ENCODE results near the gene BIRC7. TPM values are rescaled to one million over a fixed set of nuclear protein-coding genes. Genes with fewer than 3 reads are reported as not detected.
"Not testable (repeated sequence)": the region's sequence is repeated elsewhere in the genome, so short reads cannot be mapped to it uniquely, and the experiment has no call there.

The BIRC7 gene
- polyA plus RNA-seq, 4 donors = 0.13 to 5.4 TPM; not detected in 2

DNA sequence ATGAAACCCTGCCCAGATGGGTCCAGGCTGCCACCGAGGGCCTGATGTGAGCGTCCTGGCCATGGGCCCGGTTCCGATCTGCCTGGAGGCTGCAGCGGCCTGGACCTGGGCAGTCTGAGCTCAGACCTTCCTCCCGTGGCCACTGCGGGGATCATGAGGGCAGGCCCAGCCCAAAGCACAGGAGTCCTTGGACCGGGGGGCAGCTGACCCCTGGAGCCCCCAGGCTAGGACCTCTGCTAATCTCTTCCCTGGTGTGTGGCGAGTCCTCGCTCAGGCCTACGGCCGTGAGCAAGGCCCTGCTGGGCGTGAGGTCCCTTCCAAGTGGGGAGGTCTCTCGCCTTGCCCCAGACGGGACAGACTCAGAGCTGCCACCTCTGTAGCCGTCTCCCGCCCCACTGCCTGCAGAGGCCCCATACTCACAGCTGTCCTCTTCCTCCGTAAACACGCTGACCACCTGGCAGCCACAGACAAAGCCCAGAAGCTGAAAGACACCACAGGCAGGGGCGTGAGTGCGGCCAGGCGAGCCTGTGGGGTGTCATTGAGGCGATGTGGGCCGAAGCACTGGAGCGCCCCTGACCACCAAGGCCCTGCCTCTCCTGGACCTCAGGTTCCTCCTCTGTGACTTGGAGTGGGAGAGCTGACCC, 8.0 kb downstream of the BIRC7 start:
- Histone ChIP-seq H3K27ac (ENCODE audit: low read depth in 1 of 3, low read length in 2 of 3) (no peak overlapping the region), H3K4me1 (ENCODE audit: control insufficient read depth in 3 of 3, insufficient read depth in 2 of 3, low read depth in 1 of 3, low read length in 2 of 3) (no peaks in the 10 kb centered on the region), H3K36me3 (ENCODE audit: control insufficient read depth in 3 of 3, insufficient read depth in 2 of 3, low read depth in 1 of 3, low read length in 3 of 3) (peaks cover 0 to 2% (median 0%) of the 10 kb centered on the region in 3 donors), H3K4me3 (ENCODE audit: low read depth in 1 of 3, low read length in 3 of 3) (no peak overlapping the region), H3K9me3 (ENCODE audit: control insufficient read depth in 2 of 2, insufficient read depth in 1 of 2, low read depth in 1 of 2, low read length in 1 of 2) (no peaks in the 10 kb centered on the region), H3K27me3 (ENCODE audit: control insufficient read depth in 3 of 3, insufficient read depth in 3 of 3, low read length in 3 of 3) (peaks cover 0 to 25% (median 17%) of the 10 kb centered on the region in 3 donors)
- 72 to 81% (median 80%) methylated on average over 22 to 25 of the region's 25 CpGs for WGBS, 3 donors
- DNase-seq (no peak), FAIRE-seq (no peak)

DNA sequence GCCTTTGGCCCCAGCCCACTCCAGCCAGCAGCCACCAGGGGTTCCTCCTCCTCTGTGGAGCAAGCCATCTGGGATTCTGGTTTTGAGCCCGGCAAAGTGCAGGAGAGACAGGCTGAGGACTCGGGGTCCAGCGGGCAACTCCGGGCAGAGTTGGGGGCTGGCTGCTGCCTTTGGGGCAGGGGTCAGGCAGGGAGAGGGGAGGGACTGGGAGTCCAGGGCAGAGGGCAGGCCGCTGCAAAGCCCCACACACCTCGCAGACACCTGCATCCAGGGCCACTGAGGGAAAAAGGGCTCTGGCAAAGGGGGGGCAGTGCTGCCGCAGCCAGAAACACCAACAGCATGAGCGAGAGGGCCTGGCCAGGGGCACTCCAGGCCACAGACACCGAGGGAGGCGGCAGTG, 8.8 kb downstream of the BIRC7 start:
- H3K27me3 ChIP-seq (ENCODE audit: control insufficient read depth in 3 of 3, insufficient read depth in 3 of 3, low read length in 3 of 3) = peaks cover 0 to 25% (median 17%) of the 10 kb centered on the region in 3 donors
- DNase-seq = no peak
- no peak for FAIRE-seq
- 66 to 84% (median 68%) methylated on average over 10 of the region's 10 CpGs for WGBS, 3 donors
- no peaks in the 10 kb centered on the region for H3K4me1 ChIP-seq (ENCODE audit: control insufficient read depth in 3 of 3, insufficient read depth in 2 of 3, low read depth in 1 of 3, low read length in 2 of 3)
- no peak overlapping the region for H3K27ac ChIP-seq (ENCODE audit: low read depth in 1 of 3, low read length in 2 of 3)
- H3K4me3 ChIP-seq (ENCODE audit: low read depth in 1 of 3, low read length in 3 of 3) = no peak overlapping the region
- H3K9me3 ChIP-seq (ENCODE audit: control insufficient read depth in 2 of 2, insufficient read depth in 1 of 2, low read depth in 1 of 2, low read length in 1 of 2) = no peaks in the 10 kb centered on the region
- H3K36me3 ChIP-seq (ENCODE audit: control insufficient read depth in 3 of 3, insufficient read depth in 2 of 3, low read depth in 1 of 3, low read length in 3 of 3) = peaks cover 0 to 2% (median 0%) of the 10 kb centered on the region in 3 donors

DNA sequence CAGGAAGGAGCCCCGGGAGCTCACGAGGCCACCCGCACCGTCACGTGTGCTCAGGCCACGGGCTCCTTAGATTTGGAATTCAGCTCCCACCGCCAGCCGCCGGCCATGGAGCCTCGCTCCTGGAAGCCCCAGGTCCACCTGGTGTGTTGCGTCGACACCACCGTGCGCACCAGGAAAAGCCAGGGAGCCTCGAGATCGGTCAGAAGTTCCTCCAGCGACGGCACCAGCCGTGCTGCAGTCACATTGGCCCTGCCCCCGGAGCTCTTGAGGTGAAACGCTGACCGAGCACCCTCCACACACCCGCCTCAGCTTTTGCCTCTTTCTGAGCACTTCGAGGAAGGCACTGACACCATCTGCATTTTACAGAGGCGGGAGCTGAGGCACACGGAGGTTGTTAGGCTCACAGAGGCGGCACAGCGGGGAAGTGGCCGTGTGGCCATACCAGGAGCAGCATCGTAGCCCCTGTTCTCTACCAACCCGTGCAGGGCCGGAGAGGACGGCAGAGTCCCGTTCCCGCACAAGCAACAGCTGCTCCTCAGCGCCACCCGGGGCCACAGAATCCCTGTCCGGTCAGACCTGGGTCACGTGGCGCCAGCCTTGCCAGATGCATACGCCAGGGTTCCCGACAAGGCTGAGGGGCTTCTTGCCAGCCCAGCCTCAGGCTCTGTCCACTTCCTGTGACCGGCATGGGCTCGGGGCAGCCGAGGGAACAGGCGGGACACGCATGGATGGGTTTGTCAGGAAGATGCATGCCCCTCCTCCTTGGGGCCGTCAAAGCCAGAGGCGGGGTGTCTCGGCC, 11.0 kb downstream of the BIRC7 start:
- no peak for FAIRE-seq
- Histone ChIP-seq H3K27me3 (ENCODE audit: control insufficient read depth in 3 of 3, insufficient read depth in 3 of 3, low read length in 3 of 3) (peaks cover 0 to 26% (median 18%) of the 10 kb centered on the region in 3 donors), H3K27ac (ENCODE audit: low read depth in 1 of 3, low read length in 2 of 3) (no peak overlapping the region), H3K9me3 (ENCODE audit: control insufficient read depth in 2 of 2, insufficient read depth in 1 of 2, low read depth in 1 of 2, low read length in 1 of 2) (no peaks in the 10 kb centered on the region), H3K4me3 (ENCODE audit: low read depth in 1 of 3, low read length in 3 of 3) (no peak overlapping the region), H3K4me1 (ENCODE audit: control insufficient read depth in 3 of 3, insufficient read depth in 2 of 3, low read depth in 1 of 3, low read length in 2 of 3) (no peaks in the 10 kb centered on the region), H3K36me3 (ENCODE audit: control insufficient read depth in 3 of 3, insufficient read depth in 2 of 3, low read depth in 1 of 3, low read length in 3 of 3) (peaks cover 0 to 2% (median 0%) of the 10 kb centered on the region in 3 donors)
- 41 to 50% (median 47%) methylated on average over 48 to 50 of the region's 50 CpGs for WGBS, 3 donors
- DNase-seq = no peak

DNA sequence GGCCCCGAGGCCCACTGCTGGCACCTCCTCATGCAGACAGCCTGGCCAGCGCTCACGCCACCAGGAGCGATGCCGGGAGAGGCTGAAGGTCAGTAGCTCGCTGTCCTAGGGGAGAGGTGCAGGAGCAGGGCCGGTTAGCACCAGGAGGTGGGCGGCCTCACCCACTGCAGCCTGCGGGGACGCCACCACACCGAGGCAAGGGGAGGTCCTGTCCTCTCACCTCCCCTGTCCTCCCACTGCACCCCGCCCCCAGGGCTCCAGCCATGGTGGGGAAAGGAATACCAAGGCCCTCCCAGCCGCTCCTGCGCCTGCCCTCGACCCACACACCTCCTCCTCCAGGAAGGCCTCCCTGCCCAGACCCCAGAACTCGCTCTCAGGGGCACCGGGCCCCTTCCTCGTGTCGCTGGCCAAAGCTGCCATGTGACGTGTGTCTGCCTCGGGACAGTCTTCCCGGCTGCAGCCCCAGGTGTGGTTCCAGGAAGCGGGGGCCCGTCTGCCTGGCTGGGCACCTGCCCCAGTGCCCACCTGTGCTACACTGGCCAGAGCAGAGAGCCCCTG, 12.0 kb downstream of the BIRC7 start:
- H3K27me3 ChIP-seq (ENCODE audit: control insufficient read depth in 3 of 3, insufficient read depth in 3 of 3, low read length in 3 of 3) = peaks cover 0 to 36% (median 25%) of the 10 kb centered on the region in 3 donors

DNA sequence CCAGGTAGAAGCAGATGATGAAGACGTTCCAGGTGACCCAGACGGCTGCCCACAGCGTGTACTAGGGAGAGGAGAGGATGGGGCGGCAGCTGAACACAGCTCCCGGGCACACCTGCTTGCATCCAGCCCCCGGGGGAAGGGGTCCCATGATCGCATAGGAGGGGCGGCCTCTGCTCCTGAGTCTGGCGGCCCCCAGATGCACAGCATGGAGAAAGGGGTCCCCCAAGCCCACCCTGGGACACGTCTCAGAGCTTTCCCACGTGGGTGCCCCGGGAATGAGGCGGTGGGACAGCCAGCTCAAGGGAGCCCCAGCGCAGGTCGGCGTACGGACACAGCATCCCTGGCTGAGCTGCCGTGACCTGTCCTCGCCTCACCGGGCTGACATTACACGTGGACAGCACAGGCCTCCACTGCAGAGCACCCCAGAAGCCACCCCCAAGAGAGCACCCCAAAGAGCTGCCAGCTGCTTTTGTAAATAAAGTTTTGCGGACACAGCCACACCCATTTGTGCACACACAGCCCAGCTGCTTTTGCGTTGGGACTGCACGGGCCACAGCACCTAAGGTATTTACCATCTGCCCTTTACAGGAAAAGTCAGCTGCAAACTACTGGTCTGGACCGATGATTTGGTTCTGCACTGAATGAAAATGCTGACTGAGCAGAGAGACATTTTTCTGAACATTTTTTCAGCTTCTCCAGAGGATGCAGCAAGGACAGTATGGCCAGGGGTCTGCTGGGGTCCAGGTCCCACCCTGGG, 13.3 kb downstream of the BIRC7 start:
- peaks cover 0 to 2% (median 0%) of the 10 kb centered on the region in 3 donors for H3K36me3 ChIP-seq (ENCODE audit: control insufficient read depth in 3 of 3, insufficient read depth in 2 of 3, low read depth in 1 of 3, low read length in 3 of 3)
- H3K4me1 ChIP-seq (ENCODE audit: control insufficient read depth in 3 of 3, insufficient read depth in 2 of 3, low read depth in 1 of 3, low read length in 2 of 3) = no peaks in the 10 kb centered on the region
- DNase-seq = no peak
- no peak for FAIRE-seq
- no peaks in the 10 kb centered on the region for H3K9me3 ChIP-seq (ENCODE audit: control insufficient read depth in 2 of 2, insufficient read depth in 1 of 2, low read depth in 1 of 2, low read length in 1 of 2)
- H3K27me3 ChIP-seq (ENCODE audit: control insufficient read depth in 3 of 3, insufficient read depth in 3 of 3, low read length in 3 of 3) = peaks cover 8 to 45% (median 29%) of the 10 kb centered on the region in 3 donors
- H3K27ac ChIP-seq (ENCODE audit: low read depth in 1 of 3, low read length in 2 of 3) = no peak overlapping the region
- no peak overlapping the region for H3K4me3 ChIP-seq (ENCODE audit: low read depth in 1 of 3, low read length in 3 of 3)
- WGBS, 3 donors = 65 to 72% (median 67%) methylated on average over 25 of the region's 25 CpGs

More for the DNA sequence above, 12.0 kb downstream of the BIRC7 start:
- no peaks in the 10 kb centered on the region for H3K9me3 ChIP-seq (ENCODE audit: control insufficient read depth in 2 of 2, insufficient read depth in 1 of 2, low read depth in 1 of 2, low read length in 1 of 2)
- no peak overlapping the region for H3K27ac ChIP-seq (ENCODE audit: low read depth in 1 of 3, low read length in 2 of 3)
- no peaks in the 10 kb centered on the region for H3K4me1 ChIP-seq (ENCODE audit: control insufficient read depth in 3 of 3, insufficient read depth in 2 of 3, low read depth in 1 of 3, low read length in 2 of 3)
- 49 to 73% (median 62%) methylated on average over 22 to 24 of the region's 24 CpGs for WGBS, 3 donors
- H3K4me3 ChIP-seq (ENCODE audit: low read depth in 1 of 3, low read length in 3 of 3) = no peak overlapping the region
- DNase-seq = no peak
- FAIRE-seq = no peak
- H3K36me3 ChIP-seq (ENCODE audit: control insufficient read depth in 3 of 3, insufficient read depth in 2 of 3, low read depth in 1 of 3, low read length in 3 of 3) = peaks cover 0 to 2% (median 0%) of the 10 kb centered on the region in 3 donors

DNA sequence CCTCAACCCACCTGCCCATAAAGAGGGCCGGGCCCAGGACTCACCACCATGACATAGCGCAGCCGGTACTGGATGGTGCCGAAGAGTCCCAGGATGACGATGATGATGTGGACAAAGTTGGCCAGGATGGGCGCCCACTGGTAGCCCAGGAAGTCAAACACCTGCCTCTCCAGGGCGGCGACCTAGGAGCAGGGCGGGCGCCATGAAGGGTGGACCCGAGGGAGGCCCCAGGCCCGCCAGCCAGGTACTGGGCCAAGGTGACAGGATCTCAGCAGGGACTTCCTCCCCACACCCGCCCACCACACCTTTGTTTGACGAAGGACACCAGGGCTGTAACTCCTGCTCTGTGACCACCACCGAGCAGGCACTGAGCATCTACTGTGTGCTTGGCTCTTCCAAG, 14.2 kb downstream of the BIRC7 start:
- no peaks in the 10 kb centered on the region for H3K9me3 ChIP-seq (ENCODE audit: control insufficient read depth in 2 of 2, insufficient read depth in 1 of 2, low read depth in 1 of 2, low read length in 1 of 2)
- peaks cover 11 to 48% (median 31%) of the 10 kb centered on the region in 3 donors for H3K27me3 ChIP-seq (ENCODE audit: control insufficient read depth in 3 of 3, insufficient read depth in 3 of 3, low read length in 3 of 3)
- H3K4me1 ChIP-seq (ENCODE audit: control insufficient read depth in 3 of 3, insufficient read depth in 2 of 3, low read depth in 1 of 3, low read length in 2 of 3) = peaks cover 0 to 2% (median 0%) of the 10 kb centered on the region in 3 donors
- no peak overlapping the region for H3K4me3 ChIP-seq (ENCODE audit: low read depth in 1 of 3, low read length in 3 of 3)
- no peak overlapping the region for H3K27ac ChIP-seq (ENCODE audit: low read depth in 1 of 3, low read length in 2 of 3)
- peaks cover 0 to 2% (median 0%) of the 10 kb centered on the region in 3 donors for H3K36me3 ChIP-seq (ENCODE audit: control insufficient read depth in 3 of 3, insufficient read depth in 2 of 3, low read depth in 1 of 3, low read length in 3 of 3)
- WGBS, 3 donors = 82 to 89% (median 86%) methylated on average over 14 to 15 of the region's 15 CpGs
- FAIRE-seq = no peak
- no peak for DNase-seq

DNA sequence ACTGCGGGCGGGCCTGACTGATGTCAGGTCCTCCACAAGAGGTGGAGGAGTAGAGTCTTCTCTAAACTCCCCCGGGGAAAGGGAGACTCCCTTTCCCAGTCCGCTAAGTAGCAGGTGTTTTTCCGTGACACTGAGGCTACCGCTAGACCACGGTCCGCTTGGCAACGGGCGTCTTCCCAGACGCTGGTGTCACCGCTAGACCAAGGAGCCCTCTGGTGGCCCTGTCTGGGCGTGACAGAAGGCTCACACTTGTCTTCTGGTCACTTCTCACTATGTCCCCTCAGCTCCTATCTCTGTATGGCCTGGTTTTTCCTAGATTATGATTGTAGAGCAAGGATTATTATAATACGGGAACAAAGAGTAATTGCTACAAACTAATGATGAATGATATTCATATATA, 15.6 kb downstream of the BIRC7 start:
- H3K27me3 ChIP-seq (ENCODE audit: control insufficient read depth in 3 of 3, insufficient read depth in 3 of 3, low read length in 3 of 3) = peaks cover 11 to 60% (median 38%) of the 10 kb centered on the region in 3 donors
- not testable (repeated sequence) for H3K4me1 ChIP-seq (ENCODE audit: control insufficient read depth in 3 of 3, insufficient read depth in 2 of 3, low read depth in 1 of 3, low read length in 2 of 3); FAIRE-seq; H3K27ac ChIP-seq (ENCODE audit: low read depth in 1 of 3, low read length in 2 of 3); DNase-seq; H3K9me3 ChIP-seq (ENCODE audit: control insufficient read depth in 2 of 2, insufficient read depth in 1 of 2, low read depth in 1 of 2, low read length in 1 of 2); H3K4me3 ChIP-seq (ENCODE audit: low read depth in 1 of 3, low read length in 3 of 3); H3K36me3 ChIP-seq (ENCODE audit: control insufficient read depth in 3 of 3, insufficient read depth in 2 of 3, low read depth in 1 of 3, low read length in 3 of 3)
- WGBS, 3 donors = 20 to 36% (median 24%) methylated on average over 12 of the region's 14 CpGs

DNA sequence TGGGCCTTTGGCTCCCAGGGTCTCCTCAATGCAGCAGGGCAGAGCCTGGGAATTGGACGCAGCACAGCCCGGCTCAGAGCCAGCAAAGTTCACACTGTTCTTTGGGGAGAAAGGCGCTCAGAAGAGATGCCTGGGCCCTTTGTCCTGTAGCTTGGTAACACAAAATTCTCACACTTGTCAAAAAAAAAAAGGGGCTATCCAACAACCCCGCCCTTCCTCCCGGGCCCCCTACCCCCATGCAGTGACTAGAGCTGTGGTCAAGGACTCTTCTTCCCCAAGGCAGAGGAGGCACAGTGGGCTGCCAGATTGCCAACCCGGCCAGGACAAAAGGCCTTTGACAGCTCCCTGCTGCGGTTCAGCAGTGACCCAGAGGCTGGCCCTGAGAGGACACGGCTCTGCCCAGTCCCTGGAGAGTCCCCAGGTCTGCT, 16.6 kb downstream of the BIRC7 start:
- no peak for DNase-seq
- Histone ChIP-seq H3K4me3 (ENCODE audit: low read depth in 1 of 3, low read length in 3 of 3) (no peak overlapping the region), H3K4me1 (ENCODE audit: control insufficient read depth in 3 of 3, insufficient read depth in 2 of 3, low read depth in 1 of 3, low read length in 2 of 3) (peaks cover 0 to 6% (median 0%) of the 10 kb centered on the region in 3 donors), H3K27me3 (ENCODE audit: control insufficient read depth in 3 of 3, insufficient read depth in 3 of 3, low read length in 3 of 3) (peaks cover 11 to 55% (median 32%) of the 10 kb centered on the region in 3 donors), H3K9me3 (ENCODE audit: control insufficient read depth in 2 of 2, insufficient read depth in 1 of 2, low read depth in 1 of 2, low read length in 1 of 2) (no peaks in the 10 kb centered on the region), H3K27ac (ENCODE audit: low read depth in 1 of 3, low read length in 2 of 3) (no peak overlapping the region), H3K36me3 (ENCODE audit: control insufficient read depth in 3 of 3, insufficient read depth in 2 of 3, low read depth in 1 of 3, low read length in 3 of 3) (peaks cover 0 to under 1% (median 0%) of the 10 kb centered on the region in 3 donors)
- FAIRE-seq = no peak
- WGBS, 3 donors = 47 to 59% (median 56%) methylated on average over 7 to 8 of the region's 8 CpGs

Data from small intestine (tissue), 7 donors.